NCI-H774 (cell line): ENCODE data around the gene GORASP2.

Experiments used
- DNase-seq: peaks from one replicate; lab custom pipeline; 2025; lab: John Stamatoyannopoulos, UW

The GORASP2 gene

DNA sequence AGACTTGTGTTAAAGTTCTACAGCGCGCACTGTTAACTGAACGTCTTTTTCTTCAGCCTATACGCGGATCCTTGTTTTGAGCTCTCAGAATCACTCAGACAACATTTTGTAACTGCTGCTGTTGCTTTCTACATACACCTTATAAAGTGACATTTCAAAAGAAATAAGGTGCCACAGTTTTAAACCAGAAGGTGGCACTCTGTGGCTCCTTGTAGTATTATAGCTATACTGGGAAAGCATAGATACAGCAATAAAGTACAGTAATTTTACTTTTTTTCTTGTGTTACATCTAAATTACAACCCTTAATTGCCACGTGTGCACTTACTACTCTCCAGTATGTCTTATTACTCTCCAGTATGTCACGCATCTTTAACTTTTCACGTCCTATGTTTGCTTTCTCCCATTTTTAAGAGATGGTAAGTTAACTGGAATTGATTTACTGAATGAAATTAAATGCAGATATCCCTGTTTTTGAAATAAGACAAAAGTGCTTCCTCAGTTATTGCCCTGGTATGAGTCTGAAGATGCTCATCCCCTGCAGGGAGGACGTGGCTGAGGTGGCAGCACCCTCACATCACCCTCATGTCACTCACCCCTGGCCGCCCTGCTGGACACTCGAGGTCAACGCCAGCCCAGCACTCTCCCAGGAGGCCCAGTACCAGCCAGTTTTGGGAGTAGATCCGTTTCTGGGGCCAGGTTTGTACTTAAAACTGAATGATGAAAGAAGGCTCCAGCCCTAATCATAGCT lies 37.8 kb downstream of the GORASP2 start:
- no peak for DNase-seq

DNA sequence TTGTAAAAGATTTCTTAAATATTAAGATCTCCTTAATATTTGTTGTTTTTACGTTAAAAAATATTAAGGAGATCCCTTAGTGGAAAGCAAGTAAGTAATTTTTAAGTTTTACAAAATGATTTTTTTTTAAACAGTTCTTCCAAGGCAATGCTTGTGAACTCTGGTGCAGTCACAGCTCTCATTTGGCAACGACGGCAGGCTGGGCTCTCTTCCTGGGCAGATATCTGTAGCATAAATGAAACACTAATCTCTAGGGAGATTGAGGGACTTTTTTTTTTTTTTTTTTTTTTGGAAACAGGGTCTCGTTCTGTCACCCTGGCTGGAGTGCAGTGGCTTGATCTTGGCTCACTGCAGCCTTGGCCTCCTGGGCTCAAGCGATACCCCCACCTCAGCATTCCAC lies 38.5 kb downstream of the GORASP2 start:
- DNase-seq: no peak

DNA sequence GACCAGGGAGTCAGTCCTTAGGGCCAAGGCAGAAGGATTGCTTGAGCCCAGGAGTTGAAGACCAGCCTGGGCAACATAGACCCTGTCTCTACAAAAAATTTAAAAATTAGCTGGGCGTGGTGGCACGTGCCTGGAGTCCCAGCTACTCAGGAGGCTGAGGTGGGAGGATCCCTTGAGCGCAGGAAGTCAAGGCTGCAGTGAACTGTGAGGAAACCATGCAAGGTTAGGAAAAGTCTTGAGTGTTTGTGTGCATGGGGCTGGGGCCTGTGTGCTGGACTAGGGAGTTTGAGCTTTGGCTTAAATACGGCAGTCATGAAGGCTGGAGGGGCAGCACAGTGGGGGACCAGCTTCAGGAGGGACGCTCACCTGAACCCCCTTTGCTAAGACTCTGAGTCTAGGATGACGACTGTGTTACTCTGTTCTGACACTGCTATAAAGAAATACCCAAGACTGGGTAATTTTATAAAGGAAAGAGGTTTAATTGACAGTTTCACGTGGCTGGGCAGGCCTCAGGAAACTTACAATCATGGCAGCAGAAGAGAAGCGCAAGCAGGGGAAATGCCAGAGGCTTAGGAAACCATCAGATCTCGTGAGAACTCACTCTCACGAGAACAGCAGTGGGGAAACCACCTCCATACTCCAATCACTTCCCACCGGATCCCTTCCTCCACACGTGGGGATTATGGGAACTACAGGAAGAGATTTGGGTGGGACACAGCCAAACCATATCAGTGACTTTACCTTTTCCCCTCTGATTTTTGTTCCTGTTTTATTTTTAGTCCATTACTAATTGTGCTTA lies 39.4 kb downstream of the GORASP2 start:
- no peak for DNase-seq

DNA sequence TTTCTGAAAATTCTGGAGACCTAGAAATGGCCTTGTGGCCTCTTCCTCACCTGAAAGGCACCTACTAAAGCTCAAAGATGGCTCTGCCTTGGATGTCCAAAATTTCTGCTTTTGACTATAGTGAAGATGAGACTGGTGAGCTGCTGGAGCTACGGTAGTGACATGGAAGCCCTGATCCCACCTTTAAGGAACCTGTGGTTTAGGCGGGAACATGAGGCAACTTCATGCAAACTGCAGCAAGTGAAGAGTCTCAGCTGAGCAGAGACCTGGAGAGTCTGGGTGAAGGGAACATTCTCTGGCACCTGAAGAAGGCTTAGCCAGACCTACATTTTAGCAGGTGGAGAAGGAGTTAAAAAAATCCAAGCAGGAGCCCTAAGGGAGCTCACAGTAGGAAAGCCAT lies 40.0 kb downstream of the GORASP2 start:
- no peak for DNase-seq

DNA sequence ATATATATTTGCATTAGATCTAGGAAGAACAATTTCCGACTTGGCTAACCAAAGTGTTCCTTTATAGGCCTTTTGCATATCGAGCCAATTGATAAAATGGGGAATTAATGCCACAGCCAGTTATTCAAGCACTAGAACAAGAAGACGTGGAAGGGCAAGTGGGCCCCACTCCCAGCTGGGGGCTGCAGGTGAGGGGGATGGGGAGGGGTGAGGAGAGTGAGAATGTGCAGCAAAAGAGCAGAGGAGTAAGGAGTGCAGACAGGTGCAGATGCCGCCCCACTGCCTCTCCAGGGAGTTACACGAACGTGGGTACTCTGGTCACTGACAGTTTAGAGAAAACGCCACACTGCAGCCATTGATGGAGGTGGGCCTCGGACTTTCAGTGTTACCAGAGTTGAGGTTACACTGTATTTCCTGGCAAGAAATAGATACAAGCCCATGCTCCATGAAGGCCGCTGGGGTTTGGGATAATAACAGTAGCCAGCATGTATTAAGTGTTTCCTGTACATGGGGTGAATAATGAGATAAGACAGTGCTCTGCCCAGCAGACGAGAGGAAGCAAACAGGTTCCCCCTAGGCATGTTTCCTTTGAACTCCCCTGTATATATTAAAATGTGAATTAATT lies 40.9 kb downstream of the GORASP2 start:
- no peak for DNase-seq

DNA sequence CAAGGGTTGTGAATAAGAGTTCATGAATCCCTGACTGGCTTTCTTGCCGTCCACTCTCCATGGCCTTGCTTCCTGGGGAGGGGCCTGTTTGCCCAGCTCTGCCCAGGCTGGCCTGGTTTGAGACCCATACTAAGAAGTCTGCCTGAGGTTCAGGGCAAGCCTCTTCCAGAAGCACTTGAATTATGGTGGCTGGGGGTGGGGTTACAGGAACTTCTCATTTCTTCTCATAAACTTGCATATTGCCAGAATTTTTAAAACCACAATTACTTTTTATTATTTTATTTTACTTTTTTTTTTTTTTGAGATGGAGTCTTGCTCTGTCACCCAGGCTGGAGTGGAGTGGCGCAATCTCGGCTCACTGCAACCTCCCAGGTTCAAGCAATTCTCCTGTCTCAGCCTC lies 42.0 kb downstream of the GORASP2 start:
- no peak for DNase-seq

DNA sequence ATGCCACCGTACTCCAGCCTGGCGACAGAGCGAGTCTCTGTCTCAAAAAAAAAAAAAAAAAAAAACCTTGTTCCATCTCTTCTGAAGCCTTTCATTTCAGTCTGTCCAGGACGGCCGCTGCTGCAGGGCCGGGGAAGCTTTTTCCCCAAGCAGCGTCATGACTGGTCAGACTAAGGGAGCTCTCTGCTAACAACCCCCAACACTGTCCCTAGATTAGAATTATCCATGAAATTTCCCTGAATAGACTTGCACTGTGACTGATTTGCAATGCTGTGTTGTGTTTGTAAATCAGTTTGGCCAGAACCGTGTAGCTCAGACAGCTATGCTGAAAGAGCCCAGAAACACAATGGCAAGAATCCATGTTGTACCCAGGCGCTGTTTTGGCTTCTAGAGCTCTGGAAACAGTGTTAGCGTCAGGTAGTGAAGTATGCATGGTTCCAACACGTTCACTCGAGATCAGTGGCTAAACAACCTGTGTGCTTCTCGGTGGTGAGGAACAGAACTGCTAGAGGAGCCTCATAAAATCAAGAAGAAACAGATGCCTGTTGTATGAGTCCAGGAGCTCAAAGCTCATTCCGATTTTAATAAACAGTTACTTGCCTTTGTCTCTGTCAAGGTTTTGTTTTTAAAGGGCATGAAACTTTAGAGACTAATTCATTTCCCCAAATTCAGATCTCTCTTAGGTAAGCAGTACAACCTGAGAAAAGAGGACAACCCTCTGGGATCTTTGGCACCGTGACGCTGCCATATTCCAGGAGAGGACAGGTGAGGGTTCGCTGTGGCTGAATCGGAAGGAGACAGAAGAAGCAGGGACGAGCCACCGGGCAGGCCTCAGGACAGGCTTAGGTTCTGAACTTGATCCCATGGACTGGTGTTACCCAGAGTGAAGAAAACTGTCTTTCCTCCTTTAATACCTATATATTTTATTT lies 43.5 kb downstream of the GORASP2 start:
- no peak for DNase-seq

DNA sequence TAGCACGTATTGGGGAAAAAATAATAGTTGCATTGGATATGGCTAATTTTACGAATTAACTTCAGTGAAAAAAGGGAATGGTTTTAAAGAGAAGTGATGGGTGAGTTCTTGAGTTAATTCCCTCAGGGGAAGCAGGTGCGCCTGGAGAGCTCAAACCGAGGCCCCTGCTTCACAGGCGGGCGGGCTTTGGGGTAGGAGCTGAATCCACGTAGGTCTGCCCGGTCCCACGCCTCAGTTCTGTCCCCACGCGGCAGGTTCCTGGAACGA lies 44.1 kb downstream of the GORASP2 start:
- DNase-seq: no peak

DNA sequence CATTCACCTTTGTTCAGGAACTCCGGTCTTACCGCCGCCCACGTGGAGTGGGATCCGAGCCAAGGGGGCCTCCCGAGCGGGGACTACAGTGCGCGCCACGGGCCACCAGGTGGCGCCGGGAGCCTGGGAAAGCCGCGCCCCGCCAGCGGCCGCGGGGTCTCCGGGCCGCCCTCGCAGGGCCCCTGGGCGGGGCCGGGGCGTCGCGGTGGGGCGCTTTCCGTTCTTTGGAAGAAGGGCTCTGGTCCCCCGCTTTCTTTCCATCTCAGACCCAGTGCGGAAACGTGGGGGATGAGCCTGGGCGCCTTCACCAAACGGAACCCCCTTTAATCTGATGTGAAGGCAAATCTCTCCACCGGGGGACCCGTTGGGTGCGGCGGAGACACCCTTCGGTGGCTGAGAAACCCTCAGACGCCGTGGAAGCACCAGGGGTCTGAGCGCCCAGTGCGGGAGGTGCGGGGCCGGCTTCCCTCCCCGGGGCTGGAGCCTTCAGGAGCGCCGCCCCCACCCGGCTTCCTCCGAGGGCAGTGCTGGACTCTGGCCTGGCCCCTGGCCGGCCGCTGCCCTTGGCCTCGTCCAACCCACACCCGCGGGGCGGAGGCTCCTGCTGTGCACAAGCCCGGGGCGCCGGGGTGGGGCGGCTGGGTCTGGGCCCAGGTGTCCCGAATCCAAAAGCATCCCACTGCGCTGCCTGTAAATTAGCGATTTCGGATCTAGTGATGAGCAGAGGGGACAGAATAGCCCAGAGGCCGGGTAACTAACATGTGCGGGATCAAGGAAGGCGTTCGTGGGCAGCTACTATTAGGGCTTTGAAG lies 44.6 kb downstream of the GORASP2 start:
- peak; percentile 82 for DNase-seq

DNA sequence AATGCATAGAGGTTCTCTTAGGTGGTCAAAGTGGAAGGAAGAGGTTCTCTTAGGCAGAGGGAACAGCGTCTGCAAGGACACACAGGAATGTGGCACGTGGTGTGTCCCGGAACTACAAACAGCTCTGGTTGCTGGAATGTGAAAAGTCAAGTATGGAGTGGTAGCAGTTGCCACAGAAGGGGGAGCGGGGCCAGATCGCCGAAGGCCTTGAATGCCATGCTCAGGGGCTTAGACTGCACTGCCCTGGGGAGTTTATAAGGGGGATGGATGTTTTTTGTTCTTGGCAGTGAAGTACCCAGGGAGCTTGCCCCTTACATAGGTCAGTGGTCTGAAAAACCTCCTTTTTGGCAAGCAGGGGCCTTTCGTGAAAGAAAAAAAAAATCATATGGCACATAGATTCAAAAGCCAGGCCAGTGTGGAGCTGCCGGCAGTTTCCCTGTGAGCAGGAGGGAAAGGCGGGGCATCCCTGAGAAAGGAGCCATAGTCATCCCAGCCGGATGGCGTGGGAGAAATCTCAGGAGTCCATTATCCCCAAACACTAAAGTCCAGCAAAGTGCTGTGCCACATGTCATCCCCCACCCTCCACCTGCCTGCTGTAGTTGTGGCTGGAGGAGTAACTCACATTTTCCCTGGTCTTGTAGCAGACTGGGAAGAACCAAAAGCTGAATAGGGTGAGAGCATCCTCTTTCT lies 45.4 kb downstream of the GORASP2 start:
- no peak for DNase-seq

DNA sequence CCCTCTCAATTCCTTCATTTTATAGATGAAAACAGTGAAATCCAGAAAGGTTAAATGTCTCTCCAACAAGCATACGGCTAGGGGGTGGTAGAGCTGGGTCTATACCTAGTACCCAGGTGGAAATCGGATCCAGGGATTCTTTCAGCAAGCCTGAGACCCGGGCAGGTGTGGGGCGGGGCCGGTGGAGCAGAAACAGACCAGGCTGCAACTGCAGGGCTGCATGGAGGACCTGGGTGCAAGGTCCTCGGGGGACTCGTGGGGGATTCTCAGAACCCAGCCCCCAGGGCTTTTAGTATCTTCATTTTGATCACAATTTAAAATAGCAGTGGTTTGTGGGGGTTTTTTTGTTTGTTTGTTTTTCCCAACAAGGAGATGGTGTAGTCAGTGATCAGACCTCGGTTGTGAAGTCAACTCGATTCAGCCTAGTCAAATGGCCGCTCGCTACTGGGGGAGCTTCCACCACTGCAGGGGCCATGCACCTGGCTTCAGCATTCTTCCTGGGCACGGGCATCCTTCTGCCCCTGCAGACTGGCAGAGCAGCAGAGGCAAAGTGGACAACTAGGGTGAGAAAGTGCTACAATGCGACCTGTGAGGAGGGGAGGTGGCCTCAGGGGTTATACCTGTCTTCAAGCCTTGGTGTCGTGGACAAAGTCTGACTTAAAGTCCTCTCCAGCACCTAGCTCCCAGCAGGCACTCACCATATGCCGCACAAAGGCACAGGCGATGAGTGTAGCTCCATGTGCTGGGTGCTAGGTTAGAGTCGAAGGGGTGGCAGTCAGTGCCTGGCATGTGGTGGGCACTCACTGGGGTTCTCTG lies 46.3 kb downstream of the GORASP2 start:
- no peak for DNase-seq

DNA sequence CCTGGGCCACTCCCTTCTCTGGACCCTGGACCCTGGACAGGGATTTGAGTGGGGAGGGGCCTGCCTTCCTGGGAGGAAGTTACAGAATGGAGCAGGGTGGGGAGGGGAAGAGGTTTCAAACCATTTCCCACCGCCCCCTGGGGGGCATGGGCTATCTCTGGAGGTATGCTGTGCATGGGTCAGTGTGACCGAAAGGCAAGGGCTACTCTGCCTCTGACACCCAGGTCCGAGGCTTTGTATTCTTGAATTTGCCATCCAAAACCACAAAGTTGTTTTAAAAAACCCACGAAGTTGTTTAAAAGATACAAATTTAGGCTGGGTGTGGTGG lies 46.9 kb downstream of the GORASP2 start:
- no peak for DNase-seq

DNA sequence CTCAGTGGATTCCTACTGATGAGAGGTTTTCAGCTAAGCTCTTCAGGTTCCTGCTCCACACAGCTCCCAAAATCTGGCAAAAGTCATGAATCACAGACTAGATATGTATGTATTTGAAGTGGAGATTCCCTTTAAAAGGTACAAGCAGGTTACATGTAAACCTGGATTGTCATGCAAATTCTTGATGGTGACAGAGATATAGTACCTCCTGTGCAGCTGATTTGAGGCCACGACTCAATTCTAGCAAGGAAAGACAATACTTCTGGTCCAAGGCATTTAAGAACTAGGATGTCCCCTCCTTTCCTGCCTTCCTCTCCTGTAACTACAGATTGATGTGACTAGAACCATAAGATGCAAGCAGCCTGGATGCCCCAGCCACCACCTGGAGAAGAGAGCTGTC lies 55.0 kb downstream of the GORASP2 start:
- no peak for DNase-seq

DNA sequence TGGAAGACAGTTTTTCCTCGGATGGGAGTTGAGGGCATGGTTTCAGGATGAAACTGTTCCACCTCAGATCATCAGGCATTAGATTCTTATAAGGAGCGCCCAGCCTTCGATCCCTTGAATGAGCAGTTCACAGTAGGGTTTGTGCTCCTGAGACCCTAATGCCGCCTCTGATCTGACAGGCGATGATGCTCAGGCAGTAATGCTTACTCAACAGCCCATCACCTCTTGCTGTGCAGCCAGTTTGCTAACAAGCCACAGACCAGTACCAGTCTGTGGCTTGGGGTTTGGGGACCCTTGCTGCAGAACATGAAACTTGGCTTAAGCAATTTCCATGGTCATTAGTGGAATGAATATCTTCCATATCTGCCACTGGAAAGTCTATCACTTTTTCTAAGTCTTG lies 56.4 kb downstream of the GORASP2 start:
- no peak for DNase-seq

DNA sequence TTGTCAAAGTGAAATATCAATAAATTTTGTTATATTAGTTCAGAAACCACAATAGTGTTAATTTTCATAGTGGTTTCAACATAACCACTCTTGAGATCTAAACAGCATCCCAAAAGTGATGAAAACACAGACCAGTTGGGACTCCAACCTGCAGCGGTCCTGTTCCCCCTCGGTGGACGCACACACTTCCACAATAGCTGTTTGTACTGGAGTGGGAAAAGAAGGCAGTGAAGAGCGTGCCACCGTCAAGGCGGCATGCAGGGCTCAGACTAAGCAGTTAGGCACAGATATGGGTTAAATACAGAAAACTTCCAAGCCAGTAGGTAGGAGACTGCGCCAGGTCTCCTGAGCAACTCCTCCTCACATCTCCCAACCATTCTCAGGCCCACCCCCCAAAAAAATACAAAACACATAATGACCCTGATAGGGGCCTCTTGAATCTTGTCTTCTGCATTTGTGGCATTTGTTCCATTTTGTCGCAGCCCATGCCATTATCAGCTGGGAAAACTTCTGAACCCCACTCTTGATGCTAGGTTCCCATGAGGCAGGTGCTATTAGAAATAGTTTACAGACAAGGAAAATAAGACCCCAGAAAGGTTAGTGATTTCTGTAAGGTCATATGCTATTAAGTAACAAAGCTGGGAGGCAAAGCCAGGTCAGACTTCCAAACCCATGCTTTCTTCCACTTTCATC lies 57.7 kb downstream of the GORASP2 start:
- DNase-seq: no peak

DNA sequence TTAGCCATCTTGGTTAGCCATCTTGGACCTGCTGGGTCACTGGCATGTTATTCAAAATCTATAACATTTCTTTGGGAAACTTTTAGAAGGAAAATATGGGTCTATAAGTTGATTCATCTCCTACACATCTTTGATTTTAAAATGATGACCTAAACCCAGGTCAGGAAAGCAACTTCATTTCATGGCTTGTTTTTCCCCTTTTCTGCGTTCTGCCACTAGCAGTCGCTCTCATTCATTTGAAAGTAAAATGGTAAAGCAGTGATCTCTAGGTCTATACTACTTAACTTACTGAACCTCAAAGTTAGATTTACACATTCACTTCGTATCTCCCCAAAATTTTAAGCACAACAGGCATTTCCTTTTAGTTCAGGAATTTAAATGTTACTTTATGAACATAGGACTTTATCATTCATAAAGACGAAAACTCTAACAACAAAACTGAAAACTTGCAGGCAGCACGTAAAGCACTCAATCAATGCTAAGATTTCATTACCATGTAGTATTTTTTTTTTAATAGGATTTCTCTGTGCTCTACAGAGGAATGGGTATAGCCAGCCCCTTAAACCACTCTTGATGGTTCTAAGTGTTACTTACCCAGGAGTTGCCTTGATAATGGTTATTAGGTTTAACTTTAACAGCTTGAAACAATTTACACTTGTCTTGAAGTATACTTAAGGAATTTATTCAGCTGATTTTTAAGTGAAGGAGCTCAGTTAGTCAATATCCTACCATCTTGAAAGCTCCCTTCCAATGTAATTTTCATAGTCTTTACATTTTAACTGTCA lies 62.5 kb downstream of the GORASP2 start:
- no peak for DNase-seq

DNA sequence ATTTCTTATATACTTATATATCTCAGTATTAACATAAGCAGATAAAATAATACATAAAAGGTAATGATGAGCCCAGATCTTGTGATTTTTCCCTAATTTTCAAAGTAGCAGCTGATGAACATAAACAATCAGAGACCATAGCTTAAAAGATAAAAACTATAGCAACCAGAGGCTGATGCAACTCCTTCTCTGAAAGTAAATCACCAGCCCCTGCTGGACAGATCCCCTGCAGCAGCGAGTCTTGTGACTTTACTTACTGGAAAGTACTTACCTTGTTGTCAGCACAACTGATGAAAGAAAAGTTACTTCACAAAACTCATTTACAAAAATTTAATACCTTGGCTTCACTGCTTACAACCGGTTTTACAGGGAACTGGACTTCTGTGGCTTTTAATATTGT lies 67.3 kb downstream of the GORASP2 start:
- DNase-seq: no peak

DNA sequence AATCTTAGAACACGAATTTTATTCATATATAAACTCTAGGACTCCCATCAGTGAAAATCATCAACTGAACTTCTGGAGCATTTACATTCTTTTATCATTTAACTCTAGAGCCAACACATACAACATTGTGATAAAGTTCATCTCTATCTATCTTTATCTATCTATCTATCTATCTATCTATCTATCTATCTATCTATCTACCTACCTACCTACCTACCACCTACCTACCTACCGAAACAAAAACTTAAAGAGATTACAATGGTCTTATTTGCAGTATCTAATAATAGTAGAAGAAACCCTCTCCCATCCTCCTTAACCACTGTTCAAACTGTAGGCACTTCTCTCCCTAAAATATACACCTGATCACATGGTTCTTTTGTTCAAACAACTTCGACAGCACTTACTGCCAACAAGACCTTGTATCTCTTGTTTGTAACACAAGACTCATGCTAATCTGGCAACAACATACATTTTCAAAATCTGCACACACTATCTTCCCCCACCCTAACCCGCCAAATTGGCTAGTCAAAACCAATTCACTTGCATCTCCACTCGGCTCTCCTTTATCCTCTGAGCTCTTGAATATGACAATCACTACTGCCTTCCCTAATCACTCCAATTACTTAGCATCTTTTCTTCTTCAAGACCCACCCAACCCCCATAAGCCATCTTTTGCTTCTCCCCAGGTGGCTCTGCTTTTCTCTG lies 69.0 kb downstream of the GORASP2 start:
- no peak for DNase-seq
